ENCODE measurements around the gene FOSL2. TPM values are rescaled to one million over a fixed set of nuclear protein-coding genes. Genes with fewer than 3 reads are reported as not detected.
A peak's percentile ranks its signal among the peaks of the same experiment; 100 is the strongest.

Gene FOSL2
- total and polyA plus RNA-seq, 7 donors, result 20.1 to 278 (median 74.7) TPM

GRCh38 chr2:28428486-28428885 lies 35.8 kb downstream of the FOSL2 start:
- TF ChIP-seq, protein P1, sequence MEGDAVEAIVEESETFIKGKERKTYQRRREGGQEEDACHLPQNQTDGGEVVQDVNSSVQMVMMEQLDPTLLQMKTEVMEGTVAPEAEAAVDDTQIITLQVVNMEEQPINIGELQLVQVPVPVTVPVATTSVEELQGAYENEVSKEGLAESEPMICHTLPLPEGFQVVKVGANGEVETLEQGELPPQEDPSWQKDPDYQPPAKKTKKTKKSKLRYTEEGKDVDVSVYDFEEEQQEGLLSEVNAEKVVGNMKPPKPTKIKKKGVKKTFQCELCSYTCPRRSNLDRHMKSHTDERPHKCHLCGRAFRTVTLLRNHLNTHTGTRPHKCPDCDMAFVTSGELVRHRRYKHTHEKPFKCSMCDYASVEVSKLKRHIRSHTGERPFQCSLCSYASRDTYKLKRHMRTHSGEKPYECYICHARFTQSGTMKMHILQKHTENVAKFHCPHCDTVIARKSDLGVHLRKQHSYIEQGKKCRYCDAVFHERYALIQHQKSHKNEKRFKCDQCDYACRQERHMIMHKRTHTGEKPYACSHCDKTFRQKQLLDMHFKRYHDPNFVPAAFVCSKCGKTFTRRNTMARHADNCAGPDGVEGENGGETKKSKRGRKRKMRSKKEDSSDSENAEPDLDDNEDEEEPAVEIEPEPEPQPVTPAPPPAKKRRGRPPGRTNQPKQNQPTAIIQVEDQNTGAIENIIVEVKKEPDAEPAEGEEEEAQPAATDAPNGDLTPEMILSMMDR (IDR thresholded peaks at IDR 0.05), result no peak
- H3K27me3 ChIP-seq (ENCODE audit: insufficient read depth in 3 of 3, low read length in 2 of 3), result no peaks in the 10 kb centered on the region
- peaks cover 0 to 7% of the 10 kb centered on the region in 2 donors for H3K36me3 ChIP-seq (ENCODE audit: insufficient read depth in 1 of 2, low read depth in 1 of 2)
- no peak overlapping the region for H3K4me3 ChIP-seq
- intact Hi-C loops (cut with DNase I), result no loop called here
- H3K4me1 ChIP-seq, result no peaks in the 10 kb centered on the region
- ATAC-seq (no peak), DNase-seq (no peak)
- WGBS, 3 donors, result 89 to 98% (median 94%) methylated on average over 3 of the region's 3 CpGs
- H3K9me3 ChIP-seq, result no peaks in the 10 kb centered on the region
- no peak overlapping the region for H3K27ac ChIP-seq

DNA sequence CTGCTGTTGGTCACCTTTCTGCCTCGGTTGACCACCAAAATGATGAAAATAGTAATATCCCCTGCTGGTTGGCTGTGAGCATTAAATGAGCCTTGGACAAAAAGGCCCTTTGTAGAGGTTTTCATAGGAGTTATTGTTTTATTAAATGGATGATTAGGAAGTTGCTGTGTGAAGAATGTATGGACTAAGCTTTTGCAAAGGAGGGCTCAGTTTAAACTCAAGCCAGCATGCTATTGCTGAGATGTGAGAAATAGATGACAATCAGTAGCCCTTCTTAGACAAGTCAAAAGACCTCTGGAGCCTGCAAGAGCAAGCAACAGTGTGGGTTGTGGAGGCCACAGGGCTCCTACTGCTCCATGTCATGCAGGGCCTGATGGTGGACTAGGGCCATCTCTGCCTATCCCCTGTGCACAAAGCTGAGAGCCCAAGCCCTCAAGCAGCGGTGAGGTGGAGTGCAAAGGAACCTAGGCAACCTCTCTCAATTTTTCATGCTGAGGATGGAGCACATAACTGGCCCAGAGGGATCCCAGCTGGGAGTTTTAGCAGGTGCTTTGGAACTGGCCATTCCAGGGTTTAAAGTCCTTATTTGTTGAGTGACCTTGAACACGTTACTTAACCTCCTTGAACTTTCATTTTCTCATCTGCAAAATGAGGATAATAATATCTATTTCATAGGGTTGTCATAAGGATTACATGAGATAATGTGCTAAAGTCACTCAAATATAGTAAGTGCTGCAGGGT lies 37.1 kb downstream of the FOSL2 start:
- 68 to 76% (median 75%) methylated on average over 3 of the region's 3 CpGs for WGBS, 3 donors
- ATAC-seq (no peak), DNase-seq (peak in 1 of 2 donors; percentile 8)
- intact Hi-C loops (cut with DNase I), result no loop called here
- Histone ChIP-seq H3K4me3 (no peak overlapping the region), H3K27ac (no peak overlapping the region), H3K27me3 (ENCODE audit: insufficient read depth in 3 of 3, low read length in 2 of 3) (no peaks in the 10 kb centered on the region), H3K4me1 (no peaks in the 10 kb centered on the region), H3K36me3 (ENCODE audit: insufficient read depth in 1 of 2, low read depth in 1 of 2) (peaks cover 0 to 6% of the 10 kb centered on the region in 2 donors), H3K9me3 (no peaks in the 10 kb centered on the region)
- TF ChIP-seq, protein P1 (IDR thresholded peaks at IDR 0.05), result no peak

DNA sequence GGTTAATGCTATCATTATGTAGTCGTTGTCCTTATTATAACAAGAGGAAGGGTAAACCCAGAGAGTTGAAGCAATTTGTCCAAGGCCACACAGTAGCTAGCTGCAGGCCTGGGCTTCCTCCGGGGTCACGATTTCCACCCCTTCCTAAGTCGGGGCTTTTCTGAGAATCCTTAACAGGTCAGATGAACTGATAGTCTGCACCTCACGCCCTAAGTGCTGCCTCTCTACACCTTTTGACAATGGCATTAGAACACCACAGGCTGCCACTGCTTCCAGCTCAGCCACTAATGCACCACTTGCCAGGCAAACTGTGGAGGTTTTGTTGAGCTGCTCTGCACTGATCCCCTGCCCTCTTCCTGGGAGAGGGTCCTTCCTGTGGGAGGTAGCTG lies 37.7 kb downstream of the FOSL2 start:
- ATAC-seq (no peak), DNase-seq (peak in 1 of 2 donors; percentile 7)
- 86 to 87% (median 87%) methylated on average over 5 of the region's 5 CpGs for WGBS, 3 donors
- intact Hi-C loops (cut with DNase I), result no loop called here
- H3K27me3 ChIP-seq (ENCODE audit: insufficient read depth in 3 of 3, low read length in 2 of 3), result no peaks in the 10 kb centered on the region
- peaks cover 0 to under 1% of the 10 kb centered on the region in 2 donors for H3K36me3 ChIP-seq (ENCODE audit: insufficient read depth in 1 of 2, low read depth in 1 of 2)
- H3K27ac ChIP-seq, result no peak overlapping the region
- H3K9me3 ChIP-seq, result no peaks in the 10 kb centered on the region
- H3K4me3 ChIP-seq, result no peak overlapping the region
- TF ChIP-seq, protein P1 (IDR thresholded peaks at IDR 0.05), result no peak
- H3K4me1 ChIP-seq, result no peaks in the 10 kb centered on the region

DNA sequence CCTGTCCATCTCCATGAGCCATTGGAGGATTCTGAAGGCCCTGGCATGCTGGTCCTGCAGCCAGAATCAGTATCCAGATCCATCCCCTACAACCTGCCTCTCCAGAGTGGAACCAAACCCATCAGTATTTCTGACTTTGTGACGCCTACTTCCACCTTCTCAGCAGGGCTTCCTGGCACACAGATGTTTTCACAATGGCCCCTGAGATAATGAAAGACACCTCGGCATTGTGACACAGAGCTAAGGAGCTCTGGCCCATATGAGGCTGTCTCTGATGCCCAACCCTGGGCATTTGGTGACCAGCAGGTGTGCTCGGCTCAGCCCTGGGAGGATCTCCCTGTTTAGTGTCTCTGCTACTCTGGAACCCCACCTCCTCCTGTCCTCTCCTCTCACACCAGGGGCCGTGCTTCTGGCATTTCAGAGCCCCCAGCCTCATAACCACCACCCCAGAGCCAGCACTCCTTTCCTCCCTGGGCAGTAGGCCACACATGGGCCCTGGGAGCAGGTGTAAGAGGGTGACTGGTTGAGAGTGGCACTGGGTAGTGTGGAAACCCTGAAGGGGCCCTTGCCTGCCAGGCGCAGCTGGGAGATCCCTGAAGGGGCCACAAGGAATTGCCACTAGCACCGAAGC lies 38.2 kb downstream of the FOSL2 start:
- no peaks in the 10 kb centered on the region for H3K9me3 ChIP-seq
- H3K27ac ChIP-seq, result no peak overlapping the region
- no peak overlapping the region for H3K4me3 ChIP-seq
- ATAC-seq (peak in 3 of 4 donors; percentile 14 to 20 (median 17)), DNase-seq (peak in 1 of 2 donors; percentile 24)
- H3K4me1 ChIP-seq, result no peaks in the 10 kb centered on the region
- WGBS, 3 donors, result 71 to 79% (median 72%) methylated on average over 6 of the region's 6 CpGs
- intact Hi-C loops (cut with DNase I), result no loop called here
- no peaks in the 10 kb centered on the region for H3K36me3 ChIP-seq (ENCODE audit: insufficient read depth in 1 of 2, low read depth in 1 of 2)
- H3K27me3 ChIP-seq (ENCODE audit: insufficient read depth in 3 of 3, low read length in 2 of 3), result no peaks in the 10 kb centered on the region
- TF ChIP-seq, protein P1 (IDR thresholded peaks at IDR 0.05), result no peak
